Parathyroid adenoma (tissue), 2 donors: ENCODE results near the gene FBXL13.
A peak's percentile ranks its signal among the peaks of the same experiment; 100 is the strongest.

ENCODE experiments used
- H2AFZ ChIP-seq: fragments of 300-600 bp; sonication (generic); one replicate; pipeline ENCODE4 v1.7.0; 2017; ENCODE audit warnings: antibody characterized with exemption, mild to moderate bottlenecking
- H3K27ac ChIP-seq: fragments of 300-600 bp; sonication (generic); one replicate; pipeline ENCODE4 v1.7.0; 2017
- H3K27me3 ChIP-seq: fragments of 300-600 bp; sonication (generic); one replicate; pipeline ENCODE4 v1.7.0; 2017; ENCODE audit warnings: low read length; ENCODE audit not compliant: control insufficient read depth, insufficient read depth
- H3K36me3 ChIP-seq: fragments of 300-600 bp; sonication (generic); one replicate; pipeline ENCODE4 v1.7.0; 2017; ENCODE audit warnings: low read length; ENCODE audit not compliant: control insufficient read depth, insufficient read depth
- H3K4me1 ChIP-seq: fragments of 300-600 bp; sonication (generic); one replicate; pipeline ENCODE4 v1.7.0; 2017; ENCODE audit warnings: control low read depth
- H3K4me2 ChIP-seq: fragments of 300-600 bp; sonication (generic); one replicate; pipeline ENCODE4 v1.7.0; 2017; ENCODE audit warnings: low read length
- H3K4me3 ChIP-seq: fragments of 300-600 bp; sonication (generic); one replicate; pipeline ENCODE4 v1.7.0; 2017; ENCODE audit warnings: low read depth, low read length
- H3K79me2 ChIP-seq: fragments of 300-600 bp; sonication (generic); one replicate; pipeline ENCODE4 v1.7.0; 2017; ENCODE audit warnings: control low read depth
- H3K9ac ChIP-seq: fragments of 300-600 bp; sonication (generic); one replicate; pipeline ENCODE4 v1.7.0; 2017; ENCODE audit warnings: mild to moderate bottlenecking
- H3K9me3 ChIP-seq: fragments of 300-600 bp; sonication (generic); one replicate; pipeline ENCODE4 v1.7.0; 2017; ENCODE audit warnings: low read length; ENCODE audit not compliant: control insufficient read depth
- CTCF ChIP-seq: fragments of 300-600 bp; sonication (generic); IDR thresholded peaks from one replicate; pipeline ENCODE4 v1.7.0; 2017; ENCODE audit warnings: antibody characterized with exemption, mild to moderate bottlenecking
- donor health status: primary hyperparathyroidism.

Gene FBXL13

GRCh38 chr7:103077318-103077717 lies 2.7 kb upstream of the FBXL13 start:
- Histone ChIP-seq H3K36me3 (no peaks in the 10 kb centered on the region), H3K27ac (no peak overlapping the region), H3K9me3 (no peaks in the 10 kb centered on the region), H2AFZ (no peak overlapping the region), H3K9ac (no peak overlapping the region), H3K79me2 (peaks cover 36% of the 10 kb centered on the region), H3K4me2 (no peak overlapping the region), H3K4me1 (peaks cover 11% of the 10 kb centered on the region), H3K4me3 (no peak overlapping the region), H3K27me3 (no peaks in the 10 kb centered on the region)
- no peak for TF ChIP-seq CTCF

- no peak overlapping the region for H3K4me2 ChIP-seq
- H3K36me3 ChIP-seq: no peaks in the 10 kb centered on the region
- peaks cover 11% of the 10 kb centered on the region for H3K4me1 ChIP-seq
- H3K27me3 ChIP-seq: no peaks in the 10 kb centered on the region
- H3K27ac ChIP-seq: no peak overlapping the region
- H2AFZ ChIP-seq: no peak overlapping the region
- no peak overlapping the region for H3K9ac ChIP-seq
- no peaks in the 10 kb centered on the region for H3K9me3 ChIP-seq
- peaks cover 36% of the 10 kb centered on the region for H3K79me2 ChIP-seq
- TF ChIP-seq CTCF: no peak
- no peak overlapping the region for H3K4me3 ChIP-seq
Measured at GRCh38 chr7:103076764-103077163, 2.2 kb upstream of the FBXL13 start.

GRCh38 chr7:103075337-103075918 lies 832 bp upstream of the FBXL13 start:
- H3K4me1 ChIP-seq: peaks cover 11% of the 10 kb centered on the region
- H2AFZ ChIP-seq: peak overlapping the region; percentile 86
- no peaks in the 10 kb centered on the region for H3K36me3 ChIP-seq
- TF ChIP-seq CTCF: no peak
- H3K9ac ChIP-seq: peak overlapping the region; percentile 33
- peak overlapping the region; percentile 95 for H3K27ac ChIP-seq
- H3K4me3 ChIP-seq: peak overlapping the region; percentile 93
- no peaks in the 10 kb centered on the region for H3K27me3 ChIP-seq
- H3K79me2 ChIP-seq: peaks cover 34% of the 10 kb centered on the region
- no peaks in the 10 kb centered on the region for H3K9me3 ChIP-seq
- peak overlapping the region; percentile 98 for H3K4me2 ChIP-seq

- H3K27me3 ChIP-seq: no peaks in the 10 kb centered on the region
- H3K4me3 ChIP-seq: peak overlapping the region; percentile 97
- peak overlapping the region; percentile 99 for H2AFZ ChIP-seq
- H3K4me2 ChIP-seq: peak overlapping the region; percentile 94
- no peaks in the 10 kb centered on the region for H3K36me3 ChIP-seq
- no peak for TF ChIP-seq CTCF
- H3K79me2 ChIP-seq: peaks cover 32% of the 10 kb centered on the region
- H3K4me1 ChIP-seq: peaks cover 11% of the 10 kb centered on the region
- no peaks in the 10 kb centered on the region for H3K9me3 ChIP-seq
- H3K27ac ChIP-seq: peak overlapping the region; percentile 95
- H3K9ac ChIP-seq: peak overlapping the region; percentile 34
Measured at GRCh38 chr7:103073989-103074518, 542 bp downstream of the FBXL13 start.

GRCh38 chr7:103071000-103071399 lies 3.6 kb downstream of the FBXL13 start:
- no peak overlapping the region for H3K4me3 ChIP-seq
- H3K9ac ChIP-seq: no peak overlapping the region
- no peaks in the 10 kb centered on the region for H3K27me3 ChIP-seq
- TF ChIP-seq CTCF: no peak
- peaks cover 8% of the 10 kb centered on the region for H3K4me1 ChIP-seq
- H3K9me3 ChIP-seq: no peaks in the 10 kb centered on the region
- no peak overlapping the region for H3K4me2 ChIP-seq
- H3K27ac ChIP-seq: no peak overlapping the region
- H3K79me2 ChIP-seq: peaks cover 11% of the 10 kb centered on the region
- H2AFZ ChIP-seq: no peak overlapping the region
- no peaks in the 10 kb centered on the region for H3K36me3 ChIP-seq
